Measurements from ENCODE around the gene NTMT1.

Gene NTMT1

GRCh38 chr9:129597355-129598088 lies 28.4 kb upstream of the NTMT1 start:
- no peak for DNase-seq (ENCODE audit: low read depth in 2 of 2)

- no peak for DNase-seq (ENCODE audit: low read depth in 2 of 2)
Measured at GRCh38 chr9:129598089-129598596, 27.8 kb upstream of the NTMT1 start.

- no peak for DNase-seq (ENCODE audit: low read depth in 2 of 2)
Measured at GRCh38 chr9:129601082-129601674, 24.8 kb upstream of the NTMT1 start.

DNA sequence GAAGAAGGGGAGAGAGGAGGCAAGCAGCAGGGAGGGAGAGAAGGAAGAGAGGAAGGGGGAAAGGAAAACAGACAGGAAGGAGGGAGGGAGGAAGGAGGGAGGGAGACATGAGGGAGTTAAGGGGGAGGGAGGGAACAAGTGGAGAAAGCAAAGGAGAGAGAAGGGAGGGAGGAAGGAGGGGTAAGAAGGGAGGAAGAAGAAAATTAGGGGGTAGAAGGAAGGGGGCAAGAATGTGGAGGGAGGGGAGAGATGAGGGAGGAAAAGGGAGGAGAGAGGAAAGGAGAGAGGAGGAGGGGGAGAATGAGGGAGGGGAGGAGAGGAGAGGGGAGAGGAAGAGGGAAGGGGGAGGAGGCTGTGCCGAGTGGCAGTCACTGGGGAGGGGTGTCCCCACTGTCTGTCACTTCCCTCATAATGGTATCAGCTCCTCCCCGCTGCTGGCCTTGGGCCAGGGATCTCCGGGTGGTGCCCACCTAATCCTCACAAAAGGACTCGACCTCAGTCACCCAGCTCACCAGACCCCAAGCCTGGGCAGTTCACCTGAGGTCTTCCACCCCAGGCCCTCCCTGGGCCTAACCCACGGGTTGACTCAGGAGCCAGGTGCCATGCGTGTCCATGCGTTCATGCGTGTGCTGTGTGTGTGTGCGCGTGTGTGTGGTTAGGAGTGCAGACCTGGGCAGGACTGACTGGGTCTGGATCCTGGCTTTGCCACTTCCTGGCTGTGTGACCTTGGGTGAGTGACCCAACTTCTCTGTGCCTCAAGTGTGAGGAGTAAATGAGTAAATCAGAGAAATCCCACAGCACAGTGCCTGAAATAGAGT lies 23.2 kb upstream of the NTMT1 start:
- DNase-seq (ENCODE audit: low read depth in 2 of 2), result no peak

GRCh38 chr9:129604056-129604765 lies 21.8 kb upstream of the NTMT1 start:
- DNase-seq (ENCODE audit: low read depth in 2 of 2), result no peak

- no peak for DNase-seq (ENCODE audit: low read depth in 2 of 2)
Measured at GRCh38 chr9:129604766-129605163, 21.2 kb upstream of the NTMT1 start.

GRCh38 chr9:129606161-129607026 lies 19.6 kb upstream of the NTMT1 start:
- no peak for DNase-seq (ENCODE audit: low read depth in 2 of 2)

DNA sequence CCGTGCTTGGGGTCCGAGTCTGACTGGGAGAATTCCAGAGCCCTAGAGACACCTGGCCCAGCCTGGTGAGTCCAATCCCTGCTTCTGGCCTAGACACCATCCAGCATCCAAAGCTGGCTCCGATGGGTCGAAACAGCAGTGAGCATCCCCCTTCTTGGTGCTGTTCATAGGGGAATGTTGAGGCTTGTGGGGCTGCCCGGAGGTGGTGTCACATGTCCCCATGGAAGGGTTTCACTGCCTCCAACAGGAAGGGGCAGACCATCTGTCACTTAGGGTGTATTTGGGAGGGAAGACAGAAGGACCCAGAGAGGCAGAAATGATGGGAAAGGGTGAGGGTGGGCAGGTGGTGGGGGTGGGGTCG lies 19.0 kb upstream of the NTMT1 start:
- DNase-seq (ENCODE audit: low read depth in 2 of 2), result no peak

- no peak for DNase-seq (ENCODE audit: low read depth in 2 of 2)
Measured at GRCh38 chr9:129608561-129609481, 17.1 kb upstream of the NTMT1 start.

- peak in 1 of 2 donors; percentile 31 for DNase-seq (ENCODE audit: low read depth in 2 of 2)
Measured at GRCh38 chr9:129609486-129610212, 16.3 kb upstream of the NTMT1 start.

- DNase-seq (ENCODE audit: low read depth in 2 of 2), result no peak
Measured at GRCh38 chr9:129610213-129610472, 15.8 kb upstream of the NTMT1 start.

DNA sequence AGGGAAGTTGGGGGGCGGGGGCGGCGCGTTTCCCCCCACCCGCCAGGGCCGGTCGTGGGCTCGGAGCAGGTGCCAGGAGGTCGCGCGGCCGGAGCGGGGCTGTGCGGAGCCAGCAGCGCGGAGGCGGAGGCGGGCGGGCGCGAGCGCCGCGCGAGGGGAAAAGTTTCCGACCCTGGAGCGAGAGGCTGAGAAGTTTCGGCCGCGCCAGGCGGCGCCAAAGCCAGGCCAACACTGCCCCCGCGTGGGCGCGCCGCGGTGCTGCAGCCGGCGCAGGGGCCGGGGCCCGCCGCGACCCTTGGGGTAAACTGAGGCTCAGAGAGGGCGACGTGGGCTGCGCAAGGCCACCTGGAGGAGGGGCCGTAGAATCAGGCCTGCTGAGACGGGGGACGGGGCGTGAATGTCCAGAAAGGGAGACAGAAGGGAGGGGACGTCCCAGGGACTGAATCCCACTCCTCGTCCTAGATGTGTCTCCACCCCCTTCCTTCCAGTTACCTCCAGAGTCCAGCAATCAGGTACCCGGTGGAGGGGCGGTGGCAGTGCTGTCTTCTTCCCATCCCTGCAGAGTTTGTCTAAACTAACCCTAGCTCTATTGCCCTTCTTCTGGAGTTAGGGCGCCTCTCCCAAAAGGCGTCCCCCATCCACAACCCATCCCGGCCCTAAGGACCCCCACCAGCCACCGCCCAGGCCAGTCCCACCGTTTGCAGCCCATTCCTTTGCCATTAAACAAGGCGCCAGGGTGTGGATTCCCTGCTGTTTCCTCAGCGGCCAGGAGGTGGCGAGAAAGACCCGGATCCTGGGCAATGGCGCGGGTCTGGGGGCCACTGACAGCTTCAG lies 15.3 kb upstream of the NTMT1 start:
- DNase-seq (ENCODE audit: low read depth in 2 of 2), result peak; percentile 56 to 59

DNA sequence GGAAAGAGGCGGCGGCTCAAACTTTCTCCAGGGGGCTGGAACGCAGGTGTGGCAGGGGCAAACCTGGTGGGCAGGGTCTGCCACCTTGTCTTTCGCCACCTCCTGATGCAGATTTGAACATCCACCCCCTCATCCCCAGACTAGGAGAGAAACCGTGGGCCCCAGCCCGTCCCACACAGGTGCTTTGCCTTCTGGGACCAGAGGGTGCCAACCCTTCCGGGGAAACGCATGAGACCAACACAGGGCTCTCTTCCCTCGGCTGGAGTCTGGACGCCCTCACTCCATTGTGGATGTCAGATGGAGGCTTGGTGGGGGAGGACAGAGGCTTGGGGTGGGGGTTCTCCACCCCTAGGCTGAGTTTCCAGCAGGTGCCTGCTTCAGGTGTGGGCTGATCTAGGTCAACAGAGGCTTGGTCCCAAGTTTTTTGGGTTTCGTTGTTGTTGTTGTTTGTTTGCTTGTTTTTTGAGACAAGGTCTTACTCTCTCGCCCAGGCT lies 14.6 kb upstream of the NTMT1 start:
- DNase-seq (ENCODE audit: low read depth in 2 of 2), result no peak

DNA sequence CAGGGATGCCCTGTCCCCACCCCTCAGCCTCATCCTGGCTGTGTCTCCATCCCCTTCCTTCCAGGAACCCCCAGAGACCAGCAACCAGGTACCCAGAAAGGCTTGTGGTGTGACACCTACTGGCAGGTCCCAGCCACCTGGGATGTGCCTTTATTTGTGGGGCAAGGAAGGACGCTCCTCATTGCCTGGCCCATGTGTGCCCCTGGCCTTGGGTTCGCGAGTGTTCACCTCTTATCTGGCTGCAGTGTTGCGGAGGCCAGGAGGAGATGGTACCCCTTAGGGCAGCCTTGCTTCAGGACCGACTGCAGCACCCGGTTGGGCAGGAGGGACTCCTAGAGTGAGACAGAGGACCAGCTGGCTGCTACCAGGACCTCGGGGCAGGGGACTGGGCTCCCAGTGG lies 13.8 kb upstream of the NTMT1 start:
- no peak for DNase-seq (ENCODE audit: low read depth in 2 of 2)

DNA sequence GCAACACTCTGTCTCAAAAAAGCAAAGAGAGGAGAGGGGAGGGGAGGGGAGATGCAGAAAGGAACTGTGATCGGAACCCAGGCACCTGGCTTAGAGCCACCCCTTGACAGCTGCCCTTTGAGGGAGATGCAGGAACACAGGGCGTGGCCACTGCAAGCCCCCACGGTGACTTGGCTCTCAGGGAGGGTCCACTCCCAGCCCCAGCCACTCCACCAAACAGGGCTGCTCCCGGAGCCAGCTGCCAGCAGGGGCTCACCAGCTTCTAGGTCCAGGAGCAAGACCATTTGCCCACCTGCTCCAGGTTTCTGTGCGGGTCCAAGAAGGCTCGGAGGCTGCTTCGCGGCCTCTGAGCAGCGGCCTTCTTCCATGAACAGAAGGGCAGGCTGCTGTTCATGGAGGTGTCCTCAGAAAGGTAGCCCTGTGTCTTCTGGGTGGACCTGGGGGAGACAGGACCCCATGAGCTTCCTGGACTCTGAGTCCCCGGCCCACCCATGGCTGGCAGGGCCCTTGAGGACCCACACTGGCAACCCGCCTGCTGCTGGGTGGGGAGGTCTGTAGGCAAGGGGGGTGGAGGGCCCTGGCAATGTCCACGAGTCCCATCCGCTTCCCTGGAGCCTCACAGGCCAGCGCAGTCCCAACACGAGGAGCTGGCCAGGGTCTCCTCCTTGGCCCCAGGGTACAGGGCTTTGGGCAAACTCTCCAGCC lies 13.0 kb upstream of the NTMT1 start:
- no peak for DNase-seq (ENCODE audit: low read depth in 2 of 2)

DNA sequence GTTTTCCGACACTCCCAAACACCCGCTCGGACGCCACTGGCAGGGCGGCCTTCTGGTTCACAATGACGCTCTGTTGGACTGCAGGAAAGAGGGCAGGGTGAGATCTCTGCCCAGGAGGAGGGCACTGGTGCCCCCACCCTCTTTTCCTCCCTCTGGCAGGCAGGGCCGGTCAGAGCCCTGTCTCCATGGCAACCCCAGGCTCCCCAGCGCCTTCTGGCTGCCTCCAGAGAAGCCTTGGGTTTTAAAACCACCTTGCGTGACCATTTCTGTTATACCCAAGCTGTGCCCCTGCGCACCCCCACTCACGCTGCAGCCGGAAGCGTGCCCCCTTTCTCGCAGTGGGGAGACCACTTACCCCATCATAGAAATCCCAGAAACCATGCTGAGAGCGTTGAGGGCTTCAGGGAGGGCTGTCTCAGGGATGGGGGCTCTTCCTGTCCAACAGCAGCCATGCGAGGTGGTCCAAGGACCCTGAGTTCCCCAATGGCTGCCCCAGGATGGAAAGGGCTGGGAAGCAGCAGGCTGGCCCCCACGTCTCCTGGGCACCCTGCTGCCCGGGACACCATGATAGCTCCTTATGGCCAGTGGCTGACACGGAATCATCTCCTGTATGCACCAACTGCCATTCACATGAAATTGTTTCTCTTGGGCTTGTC lies 12.3 kb upstream of the NTMT1 start:
- DNase-seq (ENCODE audit: low read depth in 2 of 2), result no peak

DNA sequence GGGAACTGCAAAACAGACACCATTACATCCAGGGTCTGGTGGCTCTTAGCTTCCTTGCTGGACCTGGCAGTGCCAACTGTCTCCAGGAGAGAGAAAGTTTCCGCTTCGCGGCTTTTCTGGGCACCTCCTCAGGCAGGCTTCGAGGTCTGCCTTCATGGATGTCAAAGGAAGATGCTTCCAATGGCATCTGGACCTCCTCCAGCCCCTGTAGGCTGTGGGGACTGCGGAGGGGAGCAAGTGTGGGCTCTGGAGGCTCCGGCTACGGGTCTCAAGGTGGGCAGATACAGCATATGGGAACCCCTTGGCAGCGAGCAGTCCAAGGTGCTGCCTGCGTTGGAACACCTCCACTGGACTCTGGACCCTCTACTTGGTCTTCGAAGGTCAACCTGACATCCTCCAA lies 11.0 kb upstream of the NTMT1 start:
- DNase-seq (ENCODE audit: low read depth in 2 of 2), result no peak

Measured in stimulated activated CD8-positive, alpha-beta memory T cell treated with anti-CD3 and anti-CD28 coated beads, Interleukin-7, amount 100 ng/mL, for 1 hour (primary cell).